Colonic mucosa (tissue), 4 donors: ENCODE results near the gene BRME1. TPM values are rescaled to one million over a fixed set of nuclear protein-coding genes. Genes with fewer than 3 reads are reported as not detected.

Experiments
- DNase-seq: peaks from one replicate; pipeline ENCODE4 v3.0.0-alpha.2; 2020
- H3K27ac ChIP-seq: fragments of 200-600 bp; one replicate; pipeline ENCODE4 v1.8.0; 2021
- H3K27me3 ChIP-seq: fragments of 200-600 bp; one replicate; pipeline ENCODE4 v1.8.0; 2021
- H3K36me3 ChIP-seq: fragments of 200-600 bp; one replicate; pipeline ENCODE4 v1.8.0; 2021
- H3K4me1 ChIP-seq: fragments of 200-600 bp; one replicate; pipeline ENCODE4 v1.8.0; 2021; ENCODE audit warnings: mild to moderate bottlenecking
- H3K4me3 ChIP-seq: fragments of 200-600 bp; one replicate; pipeline ENCODE4 v1.8.0; 2021
- H3K9ac ChIP-seq, 2 donors: one replicate each; pipeline ENCODE4 v1.7.0; 2013; ENCODE audit warnings: control low read depth in 2 of 2, low read depth in 2 of 2, low read length in 2 of 2
- H3K9me3 ChIP-seq: fragments of 200-600 bp; one replicate; pipeline ENCODE4 v1.8.0; 2021
- intact Hi-C: fragments of 100-400 bp; cut with DNase I; formaldehyde crosslinking; loops from one replicate; pipeline ENCODE4 v1.14.1; 2022
- total RNA-seq, 2 donors: library from RNA; stranded (reverse); fragmentation: NEBNext Ultra II Directional in 1 of 2; extraction: Animal tissue kit (Norgen Biotek cat#: 25700) in 1 of 2; gene quantifications; one replicate each; pipeline ENCODE4 v1.2.1, GENCODE V29; 2021
- TF ChIP-seq, protein P1 (sequence below): fragments of 200-600 bp; IDR thresholded peaks from one replicate; pipeline ENCODE4 v1.8.0; 2022; ENCODE audit warnings: antibody characterized with exemption, mild to moderate bottlenecking
- donor health status: healthy.
- donor health status: DM: no; HTN: no; CAD: no.
- donor health status: DM: no; HTN: no; CAD: no.

BRME1 gene
- 10 to 100 TPM in 1 of 2 donors, 1 to 10 TPM in 1; 5.9 to 20.0 TPM for total RNA-seq

DNA sequence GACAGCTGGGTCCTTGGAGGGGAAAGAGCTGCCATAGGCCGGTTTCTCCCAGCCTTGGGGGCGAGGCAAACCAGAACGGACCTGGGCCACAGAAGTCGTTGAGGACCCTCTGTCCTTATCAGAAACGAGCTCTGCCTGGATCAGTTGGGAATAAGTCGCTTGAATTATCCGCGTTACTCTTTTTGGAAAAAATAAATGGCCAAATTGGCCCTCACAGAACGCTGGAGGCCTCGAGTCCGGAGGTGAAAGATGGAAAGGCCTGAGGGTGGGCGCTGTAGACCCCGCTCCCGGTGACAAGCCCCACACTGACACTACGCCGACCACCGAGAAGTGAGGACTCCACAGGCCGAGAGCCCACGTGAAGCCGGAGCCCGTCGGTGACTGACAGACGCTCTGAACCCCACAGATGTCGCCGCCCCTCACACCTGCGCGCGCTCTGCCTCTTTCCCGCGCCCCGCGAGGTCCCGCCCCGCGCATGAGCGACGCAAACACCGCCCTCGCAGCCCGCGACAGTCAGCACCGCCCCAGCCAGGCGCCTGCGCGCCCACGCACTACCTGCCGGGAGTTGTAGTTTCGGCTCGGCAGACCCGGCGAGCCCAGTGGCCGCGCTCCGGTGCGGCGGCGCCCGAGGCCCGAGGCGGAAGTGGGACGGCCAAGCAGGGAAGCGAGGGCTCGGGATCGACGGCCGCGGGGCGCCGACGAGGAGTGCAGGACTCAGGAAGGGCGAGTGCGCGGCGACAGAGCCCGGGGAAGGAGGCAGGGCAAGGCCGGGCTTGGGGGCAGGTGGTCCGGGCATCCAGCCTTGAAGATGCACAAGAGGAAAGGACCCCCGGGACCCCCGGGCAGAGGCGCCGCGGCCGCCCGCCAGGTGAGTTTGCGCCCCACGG, at the start of gene BRME1, which contains the start of gene CC2D1A:
BRME1 (minus strand) TSS at position 484 of the 887 bp plus-strand sequence. CDS start 1,225 bp downstream, outside the sequence.
CC2D1A (plus strand) TSS at position 568 of the 887 bp plus-strand sequence; CDS start at position 809, 241 bp downstream.
- Histone ChIP-seq H3K27me3 (no peaks in the 10 kb centered on the region), H3K36me3 (no peaks in the 10 kb centered on the region), H3K9ac (peak within 1 kb of the TSS; percentile 61 to 93), H3K4me3 (peak within 1 kb of the TSS; percentile 81), H3K4me1 (no peaks in the 10 kb centered on the region), H3K27ac (peak within 1 kb of the TSS; percentile 89), H3K9me3 (no peaks in the 10 kb centered on the region)
- peak; percentile 96 for DNase-seq
- TF ChIP-seq, protein P1, sequence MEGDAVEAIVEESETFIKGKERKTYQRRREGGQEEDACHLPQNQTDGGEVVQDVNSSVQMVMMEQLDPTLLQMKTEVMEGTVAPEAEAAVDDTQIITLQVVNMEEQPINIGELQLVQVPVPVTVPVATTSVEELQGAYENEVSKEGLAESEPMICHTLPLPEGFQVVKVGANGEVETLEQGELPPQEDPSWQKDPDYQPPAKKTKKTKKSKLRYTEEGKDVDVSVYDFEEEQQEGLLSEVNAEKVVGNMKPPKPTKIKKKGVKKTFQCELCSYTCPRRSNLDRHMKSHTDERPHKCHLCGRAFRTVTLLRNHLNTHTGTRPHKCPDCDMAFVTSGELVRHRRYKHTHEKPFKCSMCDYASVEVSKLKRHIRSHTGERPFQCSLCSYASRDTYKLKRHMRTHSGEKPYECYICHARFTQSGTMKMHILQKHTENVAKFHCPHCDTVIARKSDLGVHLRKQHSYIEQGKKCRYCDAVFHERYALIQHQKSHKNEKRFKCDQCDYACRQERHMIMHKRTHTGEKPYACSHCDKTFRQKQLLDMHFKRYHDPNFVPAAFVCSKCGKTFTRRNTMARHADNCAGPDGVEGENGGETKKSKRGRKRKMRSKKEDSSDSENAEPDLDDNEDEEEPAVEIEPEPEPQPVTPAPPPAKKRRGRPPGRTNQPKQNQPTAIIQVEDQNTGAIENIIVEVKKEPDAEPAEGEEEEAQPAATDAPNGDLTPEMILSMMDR: no peak
- intact Hi-C loops: no loop called here

DNA sequence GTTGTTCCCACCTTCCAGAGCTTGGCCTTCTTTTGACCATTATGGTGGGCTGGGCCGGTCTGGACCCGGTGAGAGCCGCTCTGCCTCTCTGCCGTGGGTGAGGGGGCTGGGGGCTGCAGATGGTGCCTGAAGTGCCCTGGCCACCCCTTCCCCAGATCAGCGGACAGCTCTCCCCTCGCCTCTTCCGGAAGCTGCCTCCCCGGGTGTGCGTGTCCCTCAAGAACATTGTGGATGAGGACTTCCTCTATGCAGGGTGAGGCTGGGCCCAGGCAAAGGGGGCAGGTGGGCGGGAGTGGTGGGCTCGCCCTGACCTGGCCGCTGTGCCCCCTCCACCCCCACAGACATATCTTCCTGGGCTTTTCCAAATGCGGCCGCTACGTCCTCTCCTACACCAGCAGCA, 48.3 kb upstream of the BRME1 start:
- peaks cover 9% of the 10 kb centered on the region for H3K4me1 ChIP-seq
- H3K4me3 ChIP-seq: no peak overlapping the region
- H3K27ac ChIP-seq: no peak overlapping the region
- no peak for DNase-seq
- no peaks in the 10 kb centered on the region for H3K27me3 ChIP-seq
- H3K36me3 ChIP-seq: peaks cover 19% of the 10 kb centered on the region
- H3K9ac ChIP-seq: no peak overlapping the region
- no peaks in the 10 kb centered on the region for H3K9me3 ChIP-seq
- TF ChIP-seq, protein P1: no peak
- intact Hi-C loops: loop anchor here (2.0 kb wide), 1 partner anchor 73 kb away; no protein-coding TSS in a partner anchor

DNA sequence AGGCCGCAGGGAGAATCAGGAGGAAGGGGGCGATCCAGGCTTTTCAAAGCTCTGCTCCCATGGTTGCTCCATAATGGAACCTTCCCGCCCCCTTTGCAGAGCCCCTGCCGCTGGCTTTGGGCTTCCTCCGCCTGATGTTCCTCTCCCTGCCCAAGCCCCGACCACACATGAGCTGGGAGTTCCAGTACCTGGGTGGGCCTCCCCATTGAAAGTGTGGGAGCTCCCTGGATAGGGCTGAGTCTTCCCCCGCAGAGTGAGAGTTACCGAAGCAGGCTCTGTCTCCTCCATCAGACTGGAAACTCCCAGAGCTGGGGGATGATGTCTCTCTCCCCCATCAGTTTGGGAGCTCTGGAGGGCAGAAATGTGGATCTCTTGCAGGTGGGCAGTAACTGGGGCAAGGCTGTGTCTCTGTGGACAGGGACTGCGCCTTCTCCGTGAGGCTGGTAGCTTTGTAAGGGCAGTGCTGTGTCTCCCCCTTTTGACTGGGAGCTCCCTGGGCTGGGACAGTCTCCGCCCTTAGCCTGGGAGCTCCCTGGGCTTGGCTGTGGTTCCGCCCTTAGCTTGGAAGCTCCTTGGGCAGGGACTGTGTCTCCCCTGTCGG, 47.1 kb upstream of the BRME1 start:
- Histone ChIP-seq H3K4me1 (peaks cover 9% of the 10 kb centered on the region), H3K9me3 (no peaks in the 10 kb centered on the region), H3K36me3 (peaks cover 19% of the 10 kb centered on the region), H3K27me3 (no peaks in the 10 kb centered on the region), H3K4me3 (peak overlapping the region; percentile 76), H3K27ac (peak overlapping the region; percentile 59), H3K9ac (peak overlapping the region; percentile 71 to 95)
- peak; percentile 80 for DNase-seq
- intact Hi-C loops: no loop called here
- TF ChIP-seq, protein P1: no peak

DNA sequence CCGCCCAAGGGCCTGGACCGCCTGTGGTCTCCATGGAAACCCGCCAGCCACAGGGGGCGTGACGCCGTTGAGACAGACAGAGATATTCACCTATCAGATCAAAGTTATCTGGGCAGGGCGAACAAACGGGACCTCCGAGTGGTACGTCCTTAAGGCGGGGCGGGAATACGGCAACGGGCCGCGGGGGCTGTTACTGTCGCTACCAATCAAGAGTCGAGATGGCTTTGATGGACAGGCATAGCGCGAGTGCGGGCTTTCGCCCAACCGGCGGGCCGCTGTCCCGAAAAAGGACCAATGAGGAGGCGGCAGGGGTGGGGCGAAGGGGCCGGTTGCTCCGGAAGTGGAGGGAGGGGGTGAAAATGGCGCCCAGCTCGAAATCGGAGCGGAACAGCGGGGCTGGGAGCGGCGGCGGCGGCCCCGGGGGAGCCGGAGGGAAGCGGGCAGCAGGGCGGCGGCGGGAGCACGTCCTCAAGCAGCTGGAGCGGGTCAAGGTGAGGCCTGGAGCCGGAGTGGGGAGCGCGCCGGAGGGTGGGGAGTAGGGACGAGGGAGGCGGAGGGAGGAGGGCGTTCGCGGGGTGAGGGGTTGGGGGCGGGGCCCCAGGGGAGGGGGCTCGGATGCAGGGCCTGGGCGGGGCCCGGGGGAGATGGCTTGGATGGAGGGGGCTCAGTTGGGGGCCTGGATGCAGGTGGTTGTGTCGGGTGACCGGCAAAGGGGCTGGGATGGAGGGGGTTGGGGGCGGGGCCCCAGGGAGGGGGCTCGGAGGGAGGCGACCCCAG, 46.4 kb upstream of the BRME1 start, which contains the start of gene DCAF15:
DCAF15 (plus strand) TSS at position 356 of the 777 bp plus-strand sequence; CDS start at position 360, 4 bp downstream.
- Histone ChIP-seq H3K36me3 (peaks cover 19% of the 10 kb centered on the region), H3K9ac (peak within 1 kb of the TSS; percentile 93 to 95), H3K4me1 (peaks cover 9% of the 10 kb centered on the region), H3K9me3 (no peaks in the 10 kb centered on the region), H3K27ac (peak within 1 kb of the TSS; percentile 59), H3K4me3 (peak within 1 kb of the TSS; percentile 76), H3K27me3 (no peaks in the 10 kb centered on the region)
- TF ChIP-seq, protein P1: no peak
- intact Hi-C loops: no loop called here
- peak; percentile 99 for DNase-seq

DNA sequence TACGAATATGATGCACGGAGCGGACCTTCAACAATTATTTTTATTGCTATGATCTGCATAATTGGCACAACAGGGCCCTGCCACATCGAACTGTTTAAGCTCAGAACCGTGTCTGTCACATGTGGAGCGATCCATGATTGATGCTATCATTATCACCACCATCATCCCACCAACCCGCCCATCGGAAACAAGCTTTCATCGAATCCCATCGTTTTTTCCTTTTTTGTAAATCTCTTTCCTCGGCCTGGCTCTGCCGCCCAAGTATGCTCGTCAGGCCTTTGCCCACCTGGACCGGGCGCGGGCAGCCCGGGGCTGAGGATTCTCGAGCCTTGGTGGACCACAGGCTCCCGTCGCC, 45.9 kb upstream of the BRME1 start:
- Histone ChIP-seq H3K4me1 (peaks cover 9% of the 10 kb centered on the region), H3K27me3 (no peaks in the 10 kb centered on the region), H3K9me3 (no peaks in the 10 kb centered on the region), H3K27ac (no peak overlapping the region), H3K36me3 (peaks cover 17% of the 10 kb centered on the region), H3K4me3 (peak overlapping the region; percentile 22), H3K9ac (no peak overlapping the region)
- DNase-seq: no peak
- intact Hi-C loops: no loop called here
- TF ChIP-seq, protein P1: no peak
